Measurements from ENCODE around the gene RPLP1. TPM values are rescaled to one million over a fixed set of nuclear protein-coding genes. Genes with fewer than 3 reads are reported as not detected.

RPLP1 gene
- polyA plus RNA-seq, 1 donor (not counting 4 experiments of a cell fraction or from before 2014, with no cell fraction given): 755 TPM

GRCh38 chr15:69476704-69477473 is 24.3 kb downstream of the RPLP1 start:
- no peak overlapping the region for H3K4me3 ChIP-seq (ENCODE audit: control insufficient read depth in 2 of 3, extremely low read depth in 1 of 3, insufficient read depth in 2 of 3, low read depth in 1 of 3, low read length in 3 of 3)

GRCh38 chr15:69478259-69478781 is 25.7 kb downstream of the RPLP1 start:
- dilution Hi-C loops (cut with MboI; ENCODE audit: extremely low pct_ligation_motif_present, low sequenced_read_pairs): no loop called here
- H3K9me3 ChIP-seq (ENCODE audit: control insufficient read depth, low read depth, low read length): no peaks in the 10 kb centered on the region
- no peaks in the 10 kb centered on the region for H3K9me1 ChIP-seq (ENCODE audit: control insufficient read depth, extremely low read depth, insufficient read depth, low read length)
- peaks cover 5% of the 10 kb centered on the region for H3K4me1 ChIP-seq (ENCODE audit: control insufficient read depth, extremely low read depth, insufficient read depth, low read length)
- no peaks in the 10 kb centered on the region for H3K79me2 ChIP-seq (ENCODE audit: control insufficient read depth, insufficient read depth, low read length)
- H3K36me3 ChIP-seq (ENCODE audit: control insufficient read depth in 2 of 2, extremely low read depth in 1 of 2, insufficient read depth in 2 of 2, low read length in 2 of 2): no peaks in the 10 kb centered on the region
- TF ChIP-seq CTCF (optimal IDR thresholded peaks at IDR 0.05 in 1 of 3, IDR thresholded peaks at IDR 0.05 in 1 of 3, conservative IDR thresholded peaks at IDR 0.05 in 1 of 3; ENCODE audit: extremely low read depth in 1 of 3, insufficient read depth in 2 of 3, low read length in 3 of 3): peak; percentile 79 to 92 (median 82)
- no peak for TF ChIP-seq EZH2 (IDR thresholded peaks at IDR 0.05; ENCODE audit: low read length)
- no peak overlapping the region for H2AFZ ChIP-seq (ENCODE audit: control insufficient read depth, low read length)
- DNase-seq (ENCODE audit: low read depth, low spot score) (no peak), FAIRE-seq (no peak)
- H3K27ac ChIP-seq (ENCODE audit: control insufficient read depth, insufficient read depth, low read length): no peak overlapping the region
- H3K4me2 ChIP-seq (ENCODE audit: control insufficient read depth, extremely low read depth, insufficient read depth, low read depth, low read length): no peak overlapping the region
- H3K9ac ChIP-seq (ENCODE audit: control insufficient read depth, extremely low read depth, insufficient read depth, low read length): no peak overlapping the region
- no peak overlapping the region for H3K4me3 ChIP-seq (ENCODE audit: control insufficient read depth in 2 of 3, extremely low read depth in 1 of 3, insufficient read depth in 2 of 3, low read depth in 1 of 3, low read length in 3 of 3)
- no peaks in the 10 kb centered on the region for H4K20me1 ChIP-seq (ENCODE audit: control insufficient read depth, extremely low read depth, insufficient read depth, low read length)
- peaks cover 6% of the 10 kb centered on the region for H3K27me3 ChIP-seq (ENCODE audit: control insufficient read depth, extremely low read depth, insufficient read depth, low read length)

More at GRCh38 chr15:69476704-69477473, 24.3 kb downstream of the RPLP1 start:
- Histone ChIP-seq H3K9ac (ENCODE audit: control insufficient read depth, extremely low read depth, insufficient read depth, low read length) (no peak overlapping the region), H3K27me3 (ENCODE audit: control insufficient read depth, extremely low read depth, insufficient read depth, low read length) (peaks cover 6% of the 10 kb centered on the region), H3K27ac (ENCODE audit: control insufficient read depth, insufficient read depth, low read length) (no peak overlapping the region), H3K36me3 (ENCODE audit: control insufficient read depth in 2 of 2, extremely low read depth in 1 of 2, insufficient read depth in 2 of 2, low read length in 2 of 2) (no peaks in the 10 kb centered on the region), H3K4me1 (ENCODE audit: control insufficient read depth, extremely low read depth, insufficient read depth, low read length) (peaks cover 5% of the 10 kb centered on the region), H3K79me2 (ENCODE audit: control insufficient read depth, insufficient read depth, low read length) (no peaks in the 10 kb centered on the region), H2AFZ (ENCODE audit: control insufficient read depth, low read length) (no peak overlapping the region), H4K20me1 (ENCODE audit: control insufficient read depth, extremely low read depth, insufficient read depth, low read length) (no peaks in the 10 kb centered on the region), H3K9me3 (ENCODE audit: control insufficient read depth, low read depth, low read length) (no peaks in the 10 kb centered on the region), H3K4me2 (ENCODE audit: control insufficient read depth, extremely low read depth, insufficient read depth, low read depth, low read length) (no peak overlapping the region), H3K9me1 (ENCODE audit: control insufficient read depth, extremely low read depth, insufficient read depth, low read length) (no peaks in the 10 kb centered on the region)
- FAIRE-seq: no peak
- no peak for TF ChIP-seq EZH2 (IDR thresholded peaks at IDR 0.05; ENCODE audit: low read length)
- no peak for TF ChIP-seq CTCF (optimal IDR thresholded peaks at IDR 0.05 in 1 of 3, IDR thresholded peaks at IDR 0.05 in 1 of 3, conservative IDR thresholded peaks at IDR 0.05 in 1 of 3; ENCODE audit: extremely low read depth in 1 of 3, insufficient read depth in 2 of 3, low read length in 3 of 3)
- dilution Hi-C loops (cut with MboI; ENCODE audit: extremely low pct_ligation_motif_present, low sequenced_read_pairs): no loop called here
- DNase-seq (ENCODE audit: low read depth, low spot score): no peak
